VCaP (cell line): ENCODE data around the gene RAPGEF5.

ENCODE experiments used
- H3K27ac ChIP-seq: fragments of 450-650 bp; 2 replicates; pipeline ENCODE4 v1.5.1; 2017
- TF ChIP-seq, protein P1 (sequence below): fragments of 450-650 bp; conservative IDR thresholded peaks from 2 replicates; pipeline ENCODE4 v1.5.1; 2017; ENCODE audit warnings: mild to moderate bottlenecking, moderate library complexity

Gene RAPGEF5

DNA sequence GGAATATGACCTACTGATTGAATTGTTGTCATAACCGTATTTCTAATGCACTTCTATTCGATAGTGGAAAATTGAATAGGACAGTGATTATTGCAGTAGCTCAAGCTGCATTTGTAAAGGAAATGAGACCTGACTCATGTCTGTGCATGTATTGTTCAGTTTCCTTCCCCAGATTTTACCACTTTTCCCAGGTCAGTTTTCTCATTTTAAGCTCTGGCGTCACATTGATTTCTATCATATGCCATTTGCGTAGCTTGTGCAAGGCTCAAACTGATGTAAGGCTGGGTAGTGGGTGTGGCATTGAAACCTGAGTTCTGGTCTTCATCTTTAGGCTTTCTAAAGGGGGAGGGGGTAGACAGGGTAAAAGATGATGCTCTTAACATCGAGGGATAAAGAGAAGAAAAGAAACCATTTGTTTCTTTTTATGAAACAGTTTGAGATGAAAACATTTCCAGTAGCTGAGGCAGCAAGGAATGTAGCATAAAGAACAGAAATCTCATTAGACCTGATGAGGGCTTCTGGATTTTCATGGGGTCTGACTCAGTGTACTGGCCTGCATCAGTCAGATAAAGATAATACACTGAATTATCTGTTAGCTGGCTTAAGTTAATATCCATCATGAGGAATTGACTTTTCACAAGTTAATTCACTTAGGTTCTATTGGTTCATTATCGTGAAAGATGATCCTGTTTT lies 229.0 kb downstream of the RAPGEF5 start:
- TF ChIP-seq, protein P1, sequence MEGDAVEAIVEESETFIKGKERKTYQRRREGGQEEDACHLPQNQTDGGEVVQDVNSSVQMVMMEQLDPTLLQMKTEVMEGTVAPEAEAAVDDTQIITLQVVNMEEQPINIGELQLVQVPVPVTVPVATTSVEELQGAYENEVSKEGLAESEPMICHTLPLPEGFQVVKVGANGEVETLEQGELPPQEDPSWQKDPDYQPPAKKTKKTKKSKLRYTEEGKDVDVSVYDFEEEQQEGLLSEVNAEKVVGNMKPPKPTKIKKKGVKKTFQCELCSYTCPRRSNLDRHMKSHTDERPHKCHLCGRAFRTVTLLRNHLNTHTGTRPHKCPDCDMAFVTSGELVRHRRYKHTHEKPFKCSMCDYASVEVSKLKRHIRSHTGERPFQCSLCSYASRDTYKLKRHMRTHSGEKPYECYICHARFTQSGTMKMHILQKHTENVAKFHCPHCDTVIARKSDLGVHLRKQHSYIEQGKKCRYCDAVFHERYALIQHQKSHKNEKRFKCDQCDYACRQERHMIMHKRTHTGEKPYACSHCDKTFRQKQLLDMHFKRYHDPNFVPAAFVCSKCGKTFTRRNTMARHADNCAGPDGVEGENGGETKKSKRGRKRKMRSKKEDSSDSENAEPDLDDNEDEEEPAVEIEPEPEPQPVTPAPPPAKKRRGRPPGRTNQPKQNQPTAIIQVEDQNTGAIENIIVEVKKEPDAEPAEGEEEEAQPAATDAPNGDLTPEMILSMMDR: no peak

DNA sequence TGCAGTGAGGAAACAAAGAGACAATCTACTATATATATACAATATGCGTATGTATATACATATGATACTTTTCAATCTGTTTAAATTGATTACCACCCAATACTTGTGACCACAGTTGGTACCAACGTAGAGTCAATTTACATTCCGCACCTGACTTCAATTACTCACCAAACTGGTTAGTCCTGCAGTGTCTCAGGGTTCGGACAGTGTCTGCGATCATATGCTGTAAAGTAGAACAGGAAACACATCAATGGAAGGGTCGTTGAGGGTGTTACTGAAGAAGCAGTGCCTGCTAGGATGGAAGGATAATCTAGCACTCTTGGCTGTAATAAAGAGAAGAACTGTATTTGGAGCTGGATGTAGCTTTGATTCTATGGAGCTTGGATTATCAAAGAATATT lies 231.5 kb downstream of the RAPGEF5 start:
- H3K27ac ChIP-seq: no peak overlapping the region
- TF ChIP-seq, protein P1: no peak

More for the DNA sequence above, 229.0 kb downstream of the RAPGEF5 start:
- H3K27ac ChIP-seq: no peak overlapping the region

DNA sequence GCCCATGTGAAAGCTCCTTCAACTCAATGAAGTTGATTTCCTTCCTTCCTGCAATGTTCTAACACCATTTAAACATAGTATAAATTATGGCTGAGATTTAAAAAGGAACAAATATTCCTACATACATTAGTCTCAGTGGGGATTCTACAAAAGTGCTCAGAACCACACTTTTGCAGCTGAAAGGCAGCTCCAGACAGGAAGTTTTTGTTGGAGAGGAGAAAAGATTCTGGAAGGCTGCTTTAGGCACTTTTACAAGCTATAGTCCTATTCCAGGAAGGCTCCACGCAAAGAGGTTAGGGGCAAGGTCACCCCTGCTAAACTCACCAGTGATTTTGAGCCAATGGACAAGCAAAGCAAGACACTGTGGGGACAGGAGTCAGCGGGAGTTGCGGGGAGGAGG lies 232.0 kb downstream of the RAPGEF5 start:
- no peak overlapping the region for H3K27ac ChIP-seq
- TF ChIP-seq, protein P1: no peak

DNA sequence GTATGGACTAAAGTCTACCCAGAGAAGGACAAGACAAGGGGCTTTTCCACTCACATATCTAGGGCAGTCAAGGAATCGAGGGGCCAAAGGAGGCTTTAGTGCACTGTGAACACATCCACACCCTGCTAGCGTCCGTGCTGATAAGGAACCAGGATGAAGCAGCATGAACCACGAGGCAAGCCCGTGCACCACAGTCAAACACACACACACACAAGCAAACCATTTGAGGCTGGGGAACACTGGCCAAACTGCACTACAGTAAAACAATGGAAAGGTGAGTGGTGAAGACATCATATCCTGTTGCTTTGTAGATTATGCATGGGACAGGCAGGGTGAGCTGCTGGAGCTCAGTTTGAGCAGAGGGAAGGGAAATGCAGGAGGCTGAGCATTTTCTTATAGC lies 233.8 kb downstream of the RAPGEF5 start:
- TF ChIP-seq, protein P1: no peak
- H3K27ac ChIP-seq: no peak overlapping the region

DNA sequence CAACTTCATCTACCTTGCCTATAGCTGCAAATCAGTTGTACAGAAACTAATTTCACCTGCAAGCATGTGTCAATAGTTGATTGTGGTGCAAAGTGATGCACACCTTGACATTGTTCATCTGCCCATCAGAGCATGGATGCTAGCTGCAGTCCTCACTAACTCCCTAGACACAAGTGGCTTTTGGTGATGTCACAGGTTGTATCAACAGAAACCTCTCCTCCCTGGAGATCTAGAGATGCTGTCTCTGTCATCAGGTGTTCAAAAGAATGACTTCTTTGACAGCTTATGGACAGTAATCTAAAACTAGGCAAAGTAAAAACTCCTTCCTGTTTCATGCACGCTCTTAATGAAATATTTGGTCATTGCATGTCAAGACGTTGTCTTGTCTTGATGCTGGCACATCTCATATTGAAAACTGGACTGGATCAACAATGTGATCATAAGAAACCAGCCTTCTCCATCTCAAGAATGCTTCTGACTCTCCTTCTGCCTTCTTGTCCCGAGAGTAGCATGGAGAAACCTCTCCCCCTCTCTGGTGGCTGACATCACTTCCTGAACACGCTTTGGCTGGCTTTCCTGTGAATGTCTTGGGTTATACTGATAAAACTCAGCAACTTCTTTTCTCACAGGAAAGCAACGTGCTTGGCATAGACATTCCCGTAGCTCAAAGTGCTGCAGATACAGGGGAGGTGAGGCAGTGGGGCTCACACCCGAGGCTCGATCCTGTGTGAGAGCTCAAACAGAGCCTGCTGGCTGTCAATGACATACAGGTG lies 235.1 kb downstream of the RAPGEF5 start:
- no peak overlapping the region for H3K27ac ChIP-seq
- TF ChIP-seq, protein P1: no peak

DNA sequence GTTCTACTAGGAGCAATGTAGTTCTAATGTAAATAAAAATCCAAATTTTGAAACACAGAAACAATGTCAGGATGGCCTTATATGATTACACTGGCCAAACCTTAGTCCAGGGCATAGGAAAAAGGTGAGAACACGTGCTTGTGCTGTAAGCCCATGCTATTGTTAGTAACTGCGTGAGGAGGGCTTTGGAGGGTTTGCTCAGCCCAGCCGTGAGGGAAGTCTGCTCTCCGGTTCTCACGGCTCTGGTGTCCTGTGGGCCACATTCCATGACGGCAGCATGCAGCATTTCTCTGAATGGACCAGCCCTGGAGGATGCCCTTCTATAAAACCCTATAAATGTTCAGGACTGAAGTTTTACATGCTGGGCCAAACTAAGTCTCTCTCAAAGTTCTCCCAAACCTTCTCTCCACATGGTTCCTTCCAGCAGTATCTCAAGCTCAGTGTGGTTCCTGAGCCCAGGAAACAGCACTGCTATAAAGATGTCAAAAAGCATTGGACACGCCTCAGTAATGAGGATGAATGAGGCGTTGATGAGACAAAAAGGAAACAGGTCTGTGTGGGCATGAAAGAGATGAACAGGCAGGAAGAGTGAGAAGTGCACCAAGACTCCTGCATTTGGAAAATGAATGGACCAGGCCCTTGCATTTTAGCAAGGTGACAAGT lies 236.4 kb downstream of the RAPGEF5 start:
- TF ChIP-seq, protein P1: no peak
- H3K27ac ChIP-seq: no peak overlapping the region

DNA sequence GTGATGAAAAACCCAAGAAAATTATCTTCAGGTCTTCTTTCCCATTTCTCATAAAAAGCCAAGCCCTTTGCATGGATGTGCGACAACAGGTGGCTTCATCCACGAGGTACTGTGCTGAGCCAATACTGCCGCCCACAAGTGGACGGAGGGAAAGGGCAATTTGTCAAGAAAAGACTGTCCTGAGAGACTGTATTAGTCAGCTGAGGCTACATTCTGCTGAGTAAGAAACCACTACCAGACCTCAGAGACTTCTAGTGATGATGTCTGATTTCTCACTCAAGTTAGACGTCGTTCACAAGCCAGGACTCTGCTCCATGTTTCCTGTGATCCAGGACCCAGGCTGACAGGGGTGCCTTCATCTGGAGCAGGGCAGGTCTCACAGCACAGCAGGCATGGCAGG lies 239.7 kb downstream of the RAPGEF5 start:
- TF ChIP-seq, protein P1: no peak
- H3K27ac ChIP-seq: no peak overlapping the region
